OCI-LY3 (cell line): ENCODE measurements around the gene SH3RF3.

Experiments used
- CTCF ChIP-seq: fragments of 200-600, 300-600 bp; sonication (generic); IDR thresholded peaks from 2 replicates; pipeline ENCODE4 v1.5.1; 2014; ENCODE audit warnings: antibody characterized with exemption, low read length, low read depth
- EZH2phosphoT487 ChIP-seq: fragments of 200-600 bp; shearing (Covaris generic); IDR thresholded peaks from 2 replicates; pipeline ENCODE4 v1.6.1; 2018; ENCODE audit warnings: antibody characterized with exemption, mixed run types, low read depth

GRCh38 chr2:109189751-109190150 lies 60.7 kb downstream of the SH3RF3 start:
- TF ChIP-seq CTCF (no peak), EZH2phosphoT487 (no peak)
